GM18517 (cell line): ENCODE results near the gene NMNAT2.
A peak's percentile ranks its signal among the peaks of the same experiment; 100 is the strongest.

Experiments used
- ATAC-seq: cut with Tn5 transposase; IDR thresholded peaks from one replicate; pipeline ENCODE4 v1.9.1; 2021; ENCODE audit warnings: mild to moderate bottlenecking, moderate library complexity; ENCODE audit not compliant: unreplicated experiment

Gene NMNAT2

GRCh38 chr1:183219616-183220009 is 198.6 kb downstream of the NMNAT2 start:
- no peak for ATAC-seq

- no peak for ATAC-seq
Observed at GRCh38 chr1:183218971-183219615, 199.1 kb downstream of the NMNAT2 start.

DNA sequence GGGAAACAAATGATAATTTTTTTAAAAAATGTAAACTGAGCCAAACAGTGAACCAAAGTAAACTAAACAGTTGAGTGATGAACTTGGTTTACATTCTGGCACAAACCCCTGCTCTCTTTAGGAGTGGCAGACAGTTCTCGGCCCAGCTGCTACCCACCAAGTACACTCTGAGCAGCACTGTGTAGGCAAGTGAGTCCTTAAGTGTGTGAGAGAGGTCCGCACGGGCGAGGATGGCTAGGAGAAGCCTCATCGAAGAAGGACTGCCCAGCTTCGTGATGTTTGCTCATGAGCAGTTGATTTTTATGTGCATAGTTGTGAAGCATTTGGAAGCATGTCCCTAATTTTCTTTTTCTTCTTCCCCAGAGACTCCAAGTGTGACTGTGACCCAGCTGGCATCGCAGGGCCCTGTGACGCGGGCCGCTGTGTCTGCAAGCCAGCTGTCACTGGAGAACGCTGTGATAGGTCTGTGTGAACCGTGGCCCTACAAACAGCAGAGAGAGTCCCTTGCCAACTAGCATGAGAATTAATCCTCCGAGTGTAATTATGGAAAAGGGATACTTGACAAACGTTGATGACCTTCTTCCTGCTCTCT is 200.1 kb downstream of the NMNAT2 start:
- ATAC-seq, result no peak

- ATAC-seq, result no peak
Observed at GRCh38 chr1:183215936-183216335, 202.2 kb downstream of the NMNAT2 start.

DNA sequence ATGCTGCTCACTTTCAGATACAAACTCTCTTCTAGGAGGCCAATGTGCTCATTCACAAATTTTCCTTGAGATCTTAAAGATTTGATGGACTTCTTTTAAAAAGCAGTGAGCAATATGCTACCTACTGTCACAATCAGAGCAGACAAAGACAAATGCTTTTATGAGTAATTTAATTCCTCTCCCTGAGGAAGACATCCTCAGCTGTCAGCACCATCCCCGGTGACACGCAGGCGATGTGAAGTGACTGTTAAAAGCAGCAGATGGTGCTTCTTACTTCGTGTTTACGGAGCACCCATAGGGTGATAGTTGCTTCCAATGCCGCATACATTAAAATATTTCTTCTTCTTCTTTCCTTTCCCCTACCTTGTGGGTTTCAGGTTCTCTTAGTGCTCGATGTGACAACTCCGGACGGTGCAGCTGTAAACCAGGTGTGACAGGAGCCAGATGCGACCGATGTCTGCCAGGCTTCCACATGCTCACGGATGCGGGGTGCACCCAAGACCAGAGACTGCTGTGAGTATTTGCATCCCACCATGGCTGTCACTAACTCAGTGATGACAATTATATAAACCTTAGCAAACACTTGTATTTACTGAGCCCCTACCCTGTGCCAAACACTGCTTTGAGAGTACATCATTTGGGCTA is 203.0 kb downstream of the NMNAT2 start:
- no peak for ATAC-seq

DNA sequence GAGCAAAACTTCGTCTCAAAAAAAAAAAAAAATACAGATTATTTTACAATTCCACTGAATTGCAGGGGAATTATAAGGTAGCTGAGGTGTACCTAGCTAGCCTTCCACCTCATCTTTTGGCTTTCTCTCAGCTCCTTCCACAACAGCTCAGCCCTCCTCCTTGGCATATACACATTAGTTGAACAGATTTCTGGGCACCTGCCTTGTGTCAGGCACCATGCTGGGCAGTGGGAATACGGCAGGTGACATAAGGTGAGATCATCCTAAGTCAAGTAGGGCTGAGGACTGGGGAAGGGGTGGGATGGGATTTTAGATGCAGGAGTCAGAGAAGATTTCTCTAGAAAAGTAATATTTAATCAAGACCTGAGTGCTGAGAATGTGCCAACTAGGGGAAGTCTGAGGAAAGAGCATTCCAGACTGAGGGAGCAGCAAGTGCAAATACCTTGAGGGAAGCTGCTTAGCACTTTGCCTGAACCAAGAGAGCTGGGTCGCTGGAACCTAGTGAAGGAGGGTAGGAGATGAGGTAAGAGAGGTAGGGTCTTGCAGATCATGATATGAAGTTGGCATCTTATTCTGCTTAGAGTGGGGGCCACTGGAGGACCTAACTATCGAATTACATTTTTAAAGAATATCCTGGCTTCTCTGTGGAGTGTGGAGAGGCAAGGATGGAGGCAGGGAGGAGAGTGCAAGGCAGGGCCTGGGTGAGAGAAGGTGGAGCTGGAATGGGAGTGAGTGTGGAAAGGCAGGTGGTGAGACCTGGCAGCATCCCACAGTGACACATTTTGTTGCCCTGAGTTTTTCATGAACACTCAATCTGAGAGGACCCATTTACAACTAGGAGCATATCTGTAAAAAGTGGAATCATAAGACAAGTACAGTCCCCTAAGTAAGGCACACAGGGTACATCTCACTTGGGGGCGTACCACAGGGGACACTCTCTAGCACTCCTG is 203.9 kb downstream of the NMNAT2 start:
- no peak for ATAC-seq

DNA sequence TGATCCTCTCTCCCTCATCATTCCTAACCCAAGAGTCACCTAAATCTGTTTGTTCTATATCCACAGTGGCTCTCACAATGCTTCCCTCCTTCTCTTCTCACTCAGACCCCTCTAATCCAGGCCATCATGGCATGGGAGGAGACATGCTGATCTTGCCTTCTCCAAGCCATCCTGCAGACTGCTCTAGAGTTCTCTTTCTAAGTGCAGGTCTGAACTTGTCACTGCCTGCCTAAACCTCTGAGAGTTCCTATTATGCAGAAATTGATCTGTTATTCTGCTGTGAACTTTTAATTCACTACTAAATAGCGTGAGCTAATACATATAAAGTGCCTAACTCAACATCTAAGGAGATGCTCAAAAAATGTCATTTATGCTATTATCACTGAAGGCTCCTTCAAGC is 205.3 kb downstream of the NMNAT2 start:
- no peak for ATAC-seq

DNA sequence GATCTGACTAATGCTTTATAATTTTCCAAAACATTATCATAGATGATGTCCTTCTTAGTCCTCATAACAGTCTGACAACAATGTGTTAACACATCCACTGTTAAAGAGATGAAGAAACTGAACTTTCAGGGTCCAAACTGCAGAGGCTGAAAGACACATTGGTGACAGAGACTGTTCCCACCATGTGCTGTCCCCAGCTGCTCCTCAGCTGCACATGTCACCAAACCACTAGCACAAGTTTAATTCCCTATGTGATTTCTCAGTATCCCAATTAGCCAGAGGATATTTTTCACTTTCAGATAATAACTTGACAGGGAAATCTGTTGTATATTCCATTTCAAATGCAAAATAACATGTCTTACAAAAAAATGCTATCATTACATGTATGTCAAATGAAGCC is 207.5 kb downstream of the NMNAT2 start:
- ATAC-seq, result no peak

DNA sequence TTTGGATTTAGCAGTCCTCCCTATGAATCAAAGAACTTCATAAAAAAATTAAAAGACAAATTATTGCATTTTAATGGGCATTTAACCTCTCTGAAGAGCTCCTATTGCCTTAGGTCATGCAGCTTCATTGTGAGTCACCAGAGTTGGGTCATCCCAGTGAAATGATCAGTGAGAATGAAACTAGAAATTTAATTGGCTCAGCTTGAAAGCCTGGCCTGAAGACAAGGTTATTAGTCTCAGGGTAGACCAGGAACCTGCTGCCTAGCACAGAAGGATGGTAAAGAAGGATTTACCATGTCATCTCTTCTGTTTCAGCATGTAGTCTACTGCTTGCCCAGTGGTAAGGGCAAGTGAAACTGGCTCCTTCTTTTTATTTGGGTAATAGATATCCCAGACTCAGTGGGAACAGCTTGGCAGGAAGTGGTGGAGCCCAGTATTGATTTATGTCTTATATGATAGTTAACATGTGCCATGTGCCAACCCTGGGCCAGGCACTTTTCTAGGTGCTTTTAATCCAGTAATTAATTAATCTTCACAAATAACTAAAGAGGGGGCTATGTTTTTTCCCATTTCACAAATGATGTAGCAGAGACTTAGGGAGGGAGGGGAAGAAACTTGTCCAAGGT is 208.5 kb downstream of the NMNAT2 start:
- ATAC-seq, result peak; percentile 61

- ATAC-seq, result no peak
Observed at GRCh38 chr1:183206538-183207122, 211.6 kb downstream of the NMNAT2 start.

GRCh38 chr1:183205196-183205781 is 212.9 kb downstream of the NMNAT2 start:
- no peak for ATAC-seq

GRCh38 chr1:183203094-183203493 is 215.1 kb downstream of the NMNAT2 start:
- ATAC-seq, result no peak

DNA sequence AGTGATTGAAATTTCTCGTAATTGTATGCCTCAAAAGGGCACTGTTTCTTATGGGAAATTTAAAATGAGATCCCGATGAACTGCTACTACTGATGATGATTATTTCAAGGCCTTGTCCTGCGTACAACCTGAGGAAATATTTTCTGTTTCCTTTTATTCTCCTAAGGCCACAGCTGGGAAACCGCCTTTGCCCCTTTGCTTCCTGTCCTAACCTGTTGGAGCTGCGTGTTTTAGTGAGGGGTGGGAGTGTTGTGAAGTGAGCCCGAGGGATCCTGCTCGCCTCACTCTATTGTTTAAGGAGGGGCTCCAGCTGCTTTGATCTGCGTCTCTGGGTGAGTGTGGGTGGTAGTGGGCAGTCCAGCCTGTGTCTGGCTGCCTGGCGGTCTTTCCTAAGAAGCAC is 217.7 kb downstream of the NMNAT2 start:
- no peak for ATAC-seq

DNA sequence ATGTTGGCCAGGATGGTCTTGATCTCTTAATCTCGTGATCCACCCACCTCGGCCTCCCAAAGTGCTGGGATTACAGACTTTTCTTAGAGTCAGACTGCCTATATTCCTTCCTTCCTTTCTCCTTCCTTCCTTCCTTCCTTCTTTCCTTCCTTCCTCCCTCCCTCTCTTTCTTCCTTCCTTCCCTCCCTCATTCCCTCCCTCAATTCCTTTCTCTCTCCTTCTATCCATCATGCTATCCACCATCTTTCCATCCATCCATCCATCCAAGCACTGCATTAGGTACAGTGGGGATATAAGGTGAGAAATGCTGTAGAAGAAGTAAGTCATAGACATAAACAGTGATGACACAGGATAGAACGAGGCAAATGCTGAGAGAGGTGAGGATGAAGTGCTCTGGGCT is 218.9 kb downstream of the NMNAT2 start:
- no peak for ATAC-seq

GRCh38 chr1:183198463-183198862 is 219.7 kb downstream of the NMNAT2 start:
- no peak for ATAC-seq
